Trophoblast cell (in vitro differentiated cells and primary cell): ENCODE data around the gene TNS1.

Source experiments
- DNase-seq, 2 donors: peaks; one replicate each; pipeline ENCODE4 v3.0.0-alpha.2; 2016
- H2AFZ ChIP-seq: 2 replicates; pipeline ENCODE4 v1.6.1; 2013; ENCODE audit warnings: low read length, moderate library complexity, mild to moderate bottlenecking; ENCODE audit not compliant: insufficient read depth, poor library complexity
- H2AK5ac ChIP-seq: 2 replicates; pipeline ENCODE4 v1.6.1; 2013; ENCODE audit warnings: mild to moderate bottlenecking, low read length
- H2BK120ac ChIP-seq: 2 replicates; pipeline ENCODE4 v1.6.1; 2013; ENCODE audit warnings: low read length, mild to moderate bottlenecking, moderate library complexity; ENCODE audit not compliant: insufficient read depth, poor library complexity
- H2BK12ac ChIP-seq: 2 replicates; pipeline ENCODE4 v1.6.1; 2013; ENCODE audit warnings: mild to moderate bottlenecking, low read length, moderate library complexity
- H2BK5ac ChIP-seq: 2 replicates; pipeline ENCODE4 v1.6.1; 2013; ENCODE audit warnings: low read length, low read depth, moderate library complexity, mild to moderate bottlenecking; ENCODE audit not compliant: poor library complexity
- H3K14ac ChIP-seq: 2 replicates; pipeline ENCODE4 v1.6.1; 2013; ENCODE audit warnings: mild to moderate bottlenecking, low read length
- H3K18ac ChIP-seq: 2 replicates; pipeline ENCODE4 v1.6.1; 2013; ENCODE audit warnings: mild to moderate bottlenecking, low read length
- H3K23ac ChIP-seq: 2 replicates; pipeline ENCODE4 v1.6.1; 2013; ENCODE audit warnings: low read length
- H3K27ac ChIP-seq: 2 replicates; pipeline ENCODE4 v1.5.1; 2013; ENCODE audit warnings: low read depth, mild to moderate bottlenecking, inconsistent platforms, low read length, moderate library complexity
- H3K27me3 ChIP-seq: 2 replicates; pipeline ENCODE4 v1.6.1; 2013; ENCODE audit warnings: inconsistent platforms, mild to moderate bottlenecking, low read length, moderate library complexity; ENCODE audit not compliant: insufficient read depth
- H3K36me3 ChIP-seq, 2 experiments: 1 replicate in 1 of 2; 2 replicates in 1 of 2; pipeline ENCODE4 v1.6.1; 2013; ENCODE audit warnings: low read length in 2 of 2, mild to moderate bottlenecking in 2 of 2, moderate library complexity in 1 of 2; ENCODE audit not compliant: insufficient read depth in 2 of 2, control insufficient read depth in 1 of 2
- H3K4ac ChIP-seq: 2 replicates; pipeline ENCODE4 v1.6.1; 2013; ENCODE audit warnings: low read depth, mild to moderate bottlenecking, low read length, moderate library complexity
- H3K4me1 ChIP-seq, 2 experiments: 1 replicate in 1 of 2; 2 replicates in 1 of 2; pipeline ENCODE4 v1.6.1; 2013; ENCODE audit warnings: low read length in 2 of 2, mild to moderate bottlenecking in 2 of 2, moderate library complexity in 1 of 2; ENCODE audit not compliant: insufficient read depth in 2 of 2, control insufficient read depth in 1 of 2
- H3K4me2 ChIP-seq: 2 replicates; pipeline ENCODE4 v1.6.1; 2013; ENCODE audit warnings: inconsistent platforms, mild to moderate bottlenecking, low read length, moderate library complexity
- H3K4me3 ChIP-seq: 2 replicates; pipeline ENCODE4 v1.5.1; 2013; ENCODE audit warnings: mild to moderate bottlenecking, low read depth, low read length, inconsistent platforms
- H3K79me1 ChIP-seq: one replicate; pipeline ENCODE4 v1.6.1; 2013; ENCODE audit warnings: low read length
- H3K79me2 ChIP-seq: 2 replicates; pipeline ENCODE4 v1.6.1; 2013; ENCODE audit warnings: low read length, mild to moderate bottlenecking; ENCODE audit not compliant: control insufficient read depth, insufficient read depth, poor library complexity
- H3K9ac ChIP-seq: 2 replicates; pipeline ENCODE4 v1.6.1; 2013; ENCODE audit warnings: mild to moderate bottlenecking, low read length
- H3K9me3 ChIP-seq: 2 replicates; pipeline ENCODE4 v1.6.1; 2013; ENCODE audit warnings: low read depth, mild to moderate bottlenecking, control low read depth, inconsistent platforms, low read length; ENCODE audit not compliant: insufficient read depth
- H4K12ac ChIP-seq: 2 replicates; pipeline ENCODE4 v1.6.1; 2013; ENCODE audit warnings: low read depth, mild to moderate bottlenecking, low read length, moderate library complexity
- H4K8ac ChIP-seq: 2 replicates; pipeline ENCODE4 v1.6.1; 2013; ENCODE audit warnings: low read depth, mild to moderate bottlenecking, low read length, moderate library complexity
- H4K91ac ChIP-seq: one replicate; pipeline ENCODE4 v1.6.1; 2013; ENCODE audit warnings: low read depth, mild to moderate bottlenecking, low read length, moderate library complexity
- WGBS: extraction: QIAGEN DNeasy Blood & Tissue Kit; methylation state at CpG from one replicate; pipeline ENCODE4 v1.1.7; 2013; ENCODE audit warnings: missing lambda C conversion rate; ENCODE audit not compliant: insufficient read length, insufficient coverage; ENCODE audit errors: extremely low coverage; 5-methylcytosine and 5-hydroxymethylcytosine counted together

TNS1 gene

DNA sequence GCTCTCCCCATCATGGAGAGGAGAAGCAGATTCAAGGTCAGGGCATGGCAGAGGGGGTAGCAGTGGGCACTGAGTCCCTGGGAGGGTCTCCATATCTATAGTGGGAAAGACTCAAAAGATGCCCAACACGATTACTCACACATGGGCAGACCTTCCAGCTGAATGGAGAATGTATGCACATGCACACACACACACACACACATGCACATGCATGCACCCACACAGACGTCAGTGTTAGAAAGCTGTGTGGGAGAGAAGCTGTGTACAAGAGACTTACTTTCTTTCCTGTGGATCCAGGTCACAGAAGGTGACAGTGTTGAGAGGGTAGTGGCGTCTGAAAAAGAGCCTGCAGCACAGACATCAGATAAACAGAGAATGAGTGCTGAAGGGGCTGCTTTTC is 194.5 kb downstream of the TNS1 start:
- Histone ChIP-seq H2AK5ac (no peak overlapping the region), H2BK120ac (no peak overlapping the region), H3K27me3 (no peaks in the 10 kb centered on the region), H3K27ac (no peak overlapping the region), H3K23ac (no peak overlapping the region), H2BK12ac (no peak overlapping the region), H4K12ac (no peak overlapping the region), H4K8ac (no peak overlapping the region), H3K79me2 (no peaks in the 10 kb centered on the region), H4K91ac (no peak overlapping the region), H3K14ac (no peak overlapping the region), H3K18ac (no peak overlapping the region), H3K4me2 (no peak overlapping the region), H3K4me1 (no peaks in the 10 kb centered on the region), H3K9ac (no peak overlapping the region), H2AFZ (no peak overlapping the region), H3K36me3 (no peaks in the 10 kb centered on the region), H3K9me3 (no peaks in the 10 kb centered on the region), H3K79me1 (no peaks in the 10 kb centered on the region), H3K4ac (no peak overlapping the region), H3K4me3 (no peak overlapping the region), H2BK5ac (no peak overlapping the region)
- DNase-seq, result no peak
- WGBS, result no CpG with 5 or more reads among the region's 3 CpGs

DNA sequence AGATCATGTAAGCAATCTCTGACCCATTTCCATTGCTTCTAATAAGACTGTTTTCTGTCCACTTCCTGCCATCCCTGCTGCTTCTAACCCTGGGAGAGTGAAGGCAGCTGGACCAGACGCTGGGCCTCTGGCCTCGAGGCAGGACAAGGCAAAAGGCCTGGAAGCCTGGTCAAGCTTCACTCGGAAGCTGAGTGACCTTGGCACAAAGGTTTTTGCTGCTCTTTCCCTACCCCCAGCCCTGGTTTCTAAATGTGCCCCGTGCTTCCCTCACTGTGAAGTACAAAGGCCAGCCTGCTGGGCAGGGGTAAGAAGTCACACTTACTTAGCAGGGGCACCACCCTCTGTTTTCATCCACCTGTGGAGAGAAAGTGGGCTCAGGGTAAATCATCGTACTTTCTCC is 195.0 kb downstream of the TNS1 start:
- Histone ChIP-seq H2BK120ac (no peak overlapping the region), H2AK5ac (no peak overlapping the region), H3K23ac (no peak overlapping the region), H3K79me1 (no peaks in the 10 kb centered on the region), H3K4me3 (no peak overlapping the region), H2AFZ (no peak overlapping the region), H2BK12ac (no peak overlapping the region), H3K27ac (no peak overlapping the region), H3K36me3 (no peaks in the 10 kb centered on the region), H3K4ac (no peak overlapping the region), H2BK5ac (no peak overlapping the region), H3K4me2 (no peak overlapping the region), H4K12ac (no peak overlapping the region), H3K9ac (no peak overlapping the region), H3K9me3 (no peaks in the 10 kb centered on the region), H3K4me1 (no peaks in the 10 kb centered on the region), H3K27me3 (no peaks in the 10 kb centered on the region), H3K79me2 (no peaks in the 10 kb centered on the region), H4K8ac (no peak overlapping the region), H3K14ac (no peak overlapping the region), H3K18ac (no peak overlapping the region), H4K91ac (no peak overlapping the region)
- no CpG with 5 or more reads among the region's 5 CpGs for WGBS
- DNase-seq, result no peak

DNA sequence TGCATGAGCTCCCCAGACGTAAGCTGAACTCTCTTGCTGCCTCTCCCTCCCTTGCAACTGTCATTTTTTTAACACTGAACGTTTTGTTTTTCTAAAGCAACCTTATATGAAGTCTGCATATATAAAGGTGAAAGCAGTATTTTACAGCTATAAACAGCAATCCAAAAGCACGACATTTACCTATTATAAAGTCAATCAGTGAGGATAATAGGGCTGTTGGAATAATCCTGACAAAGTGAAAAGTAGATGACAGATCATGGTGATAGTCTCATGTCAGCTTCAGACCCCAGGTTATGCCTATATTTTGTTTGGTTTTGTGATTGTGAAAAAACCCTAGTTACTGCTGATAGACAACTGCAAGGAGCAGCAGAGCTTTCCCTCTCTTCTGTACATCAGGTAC is 195.8 kb downstream of the TNS1 start:
- no peaks in the 10 kb centered on the region for H3K4me1 ChIP-seq
- no peak overlapping the region for H3K9ac ChIP-seq
- H3K14ac ChIP-seq, result no peak overlapping the region
- no peaks in the 10 kb centered on the region for H3K79me1 ChIP-seq
- DNase-seq, result no peak
- H2BK5ac ChIP-seq, result no peak overlapping the region
- no peak overlapping the region for H4K8ac ChIP-seq
- no peak overlapping the region for H3K4me2 ChIP-seq
- no peak overlapping the region for H3K4ac ChIP-seq
- H3K9me3 ChIP-seq, result no peaks in the 10 kb centered on the region
- no peak overlapping the region for H3K27ac ChIP-seq
- H4K12ac ChIP-seq, result no peak overlapping the region
- H3K27me3 ChIP-seq, result no peaks in the 10 kb centered on the region
- H2BK120ac ChIP-seq, result no peak overlapping the region
- no peaks in the 10 kb centered on the region for H3K36me3 ChIP-seq
- H2AFZ ChIP-seq, result no peak overlapping the region
- no peaks in the 10 kb centered on the region for H3K79me2 ChIP-seq
- H3K23ac ChIP-seq, result no peak overlapping the region
- no peak overlapping the region for H3K18ac ChIP-seq
- WGBS, result no CpG with 5 or more reads among the region's 3 CpGs
- no peak overlapping the region for H4K91ac ChIP-seq
- H3K4me3 ChIP-seq, result no peak overlapping the region
- H2BK12ac ChIP-seq, result no peak overlapping the region
- H2AK5ac ChIP-seq, result no peak overlapping the region

DNA sequence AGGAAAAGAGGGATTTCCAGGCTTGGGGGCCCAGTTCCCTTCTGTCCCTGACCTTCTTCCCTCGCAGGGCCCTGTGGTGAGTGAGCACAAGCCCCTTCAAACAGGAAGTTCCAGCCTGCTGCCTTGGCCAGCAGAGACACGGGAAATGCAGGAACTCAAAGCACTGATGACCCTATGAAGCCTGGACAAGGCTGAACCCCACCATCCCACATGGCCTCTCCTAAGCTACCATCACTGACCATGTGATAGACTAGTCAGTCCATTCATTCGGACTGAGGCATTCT is 196.4 kb downstream of the TNS1 start:
- Histone ChIP-seq H3K27me3 (no peaks in the 10 kb centered on the region), H3K9ac (no peak overlapping the region), H2BK120ac (no peak overlapping the region), H2BK5ac (no peak overlapping the region), H3K79me1 (no peaks in the 10 kb centered on the region), H3K4me3 (no peak overlapping the region), H3K4me2 (no peak overlapping the region), H4K12ac (no peak overlapping the region), H3K14ac (no peak overlapping the region), H3K27ac (no peak overlapping the region), H3K4ac (no peak overlapping the region), H3K23ac (no peak overlapping the region), H2AFZ (no peak overlapping the region), H3K79me2 (no peaks in the 10 kb centered on the region), H2BK12ac (no peak overlapping the region), H2AK5ac (no peak overlapping the region), H3K36me3 (no peaks in the 10 kb centered on the region), H3K18ac (no peak overlapping the region), H4K91ac (no peak overlapping the region), H3K4me1 (no peaks in the 10 kb centered on the region), H4K8ac (no peak overlapping the region), H3K9me3 (no peaks in the 10 kb centered on the region)
- no CpG with 5 or more reads among the region's 3 CpGs for WGBS
- no peak for DNase-seq
